Dendritic cell treated with granulocyte-macrophage colony-stimulating factor and Interleukin-4, amounts not matched to agents 40 ng/mL and 50 ng/mL, for 4 days (primary cell): ENCODE data around the gene VSTM5.

Experiments used
- H3K27ac Mint-ChIP-seq: one replicate; pipeline ENCODE4 v1.8.0; 2022; ENCODE audit warnings: mild to moderate bottlenecking, mixed read lengths
- H3K27me3 Mint-ChIP-seq: one replicate; pipeline ENCODE4 v1.8.0; 2022; ENCODE audit warnings: mild to moderate bottlenecking, mixed read lengths
- H3K36me3 Mint-ChIP-seq: one replicate; pipeline ENCODE4 v1.8.0; 2022; ENCODE audit warnings: low read depth, mixed read lengths
- H3K4me1 Mint-ChIP-seq: one replicate; pipeline ENCODE4 v1.8.0; 2022; ENCODE audit warnings: low read depth, mixed read lengths
- H3K4me3 Mint-ChIP-seq: one replicate; pipeline ENCODE4 v1.8.0; 2022; ENCODE audit warnings: mild to moderate bottlenecking, moderate library complexity, mixed read lengths
- H3K9me3 Mint-ChIP-seq: one replicate; pipeline ENCODE4 v1.8.0; 2022; ENCODE audit warnings: mixed read lengths
- intact Hi-C: fragments of 100-400 bp; cut with micrococcal nuclease; formaldehyde crosslinking; loops from one replicate; pipeline ENCODE4 v1.15.0; 2022

The VSTM5 gene

GRCh38 chr11:93831343-93832127 lies 18.9 kb downstream of the VSTM5 start:
- Mint-ChIP-seq H3K4me3 (no peak overlapping the region), H3K4me1 (no peaks in the 10 kb centered on the region), H3K27ac (no peak overlapping the region), H3K27me3 (no peaks in the 10 kb centered on the region), H3K9me3 (no peaks in the 10 kb centered on the region), H3K36me3 (no peaks in the 10 kb centered on the region)
- intact Hi-C loops = no loop called here

- Mint-ChIP-seq H3K4me1 (no peaks in the 10 kb centered on the region), H3K36me3 (no peaks in the 10 kb centered on the region), H3K9me3 (no peaks in the 10 kb centered on the region), H3K27me3 (no peaks in the 10 kb centered on the region), H3K27ac (no peak overlapping the region), H3K4me3 (no peak overlapping the region)
- intact Hi-C loops = no loop called here
These were observed 20.8 kb downstream of the VSTM5 start for GRCh38 chr11:93829598-93829997.

GRCh38 chr11:93827363-93827762 lies 23.1 kb downstream of the VSTM5 start:
- H3K4me3 Mint-ChIP-seq = no peak overlapping the region

GRCh38 chr11:93823210-93823609 lies 27.2 kb downstream of the VSTM5 start:
- Mint-ChIP-seq H3K4me1 (no peaks in the 10 kb centered on the region), H3K27ac (no peak overlapping the region), H3K4me3 (no peak overlapping the region), H3K36me3 (no peaks in the 10 kb centered on the region), H3K27me3 (no peaks in the 10 kb centered on the region), H3K9me3 (no peaks in the 10 kb centered on the region)
- intact Hi-C loops = no loop called here

More at GRCh38 chr11:93827363-93827762, 23.1 kb downstream of the VSTM5 start:
- H3K27me3 Mint-ChIP-seq = no peaks in the 10 kb centered on the region
- no peaks in the 10 kb centered on the region for H3K4me1 Mint-ChIP-seq
- intact Hi-C loops = no loop called here
- H3K9me3 Mint-ChIP-seq = no peaks in the 10 kb centered on the region
- no peak overlapping the region for H3K27ac Mint-ChIP-seq
- no peaks in the 10 kb centered on the region for H3K36me3 Mint-ChIP-seq

GRCh38 chr11:93822359-93822758 lies 28.1 kb downstream of the VSTM5 start:
- no peak overlapping the region for H3K27ac Mint-ChIP-seq
- intact Hi-C loops = no loop called here

GRCh38 chr11:93821617-93822016 lies 28.8 kb downstream of the VSTM5 start:
- Mint-ChIP-seq H3K27me3 (no peaks in the 10 kb centered on the region), H3K36me3 (no peaks in the 10 kb centered on the region), H3K27ac (no peak overlapping the region)

More at GRCh38 chr11:93822359-93822758, 28.1 kb downstream of the VSTM5 start:
- no peak overlapping the region for H3K4me3 Mint-ChIP-seq
- no peaks in the 10 kb centered on the region for H3K36me3 Mint-ChIP-seq
- H3K9me3 Mint-ChIP-seq = no peaks in the 10 kb centered on the region
- H3K4me1 Mint-ChIP-seq = no peaks in the 10 kb centered on the region
- H3K27me3 Mint-ChIP-seq = no peaks in the 10 kb centered on the region

GRCh38 chr11:93820847-93821246 lies 29.6 kb downstream of the VSTM5 start:
- Mint-ChIP-seq H3K27ac (no peak overlapping the region), H3K4me3 (no peak overlapping the region), H3K36me3 (peaks cover 2% of the 10 kb centered on the region), H3K4me1 (no peaks in the 10 kb centered on the region), H3K9me3 (no peaks in the 10 kb centered on the region), H3K27me3 (no peaks in the 10 kb centered on the region)
- intact Hi-C loops = no loop called here

More at GRCh38 chr11:93821617-93822016, 28.8 kb downstream of the VSTM5 start:
- H3K9me3 Mint-ChIP-seq = no peaks in the 10 kb centered on the region
- H3K4me3 Mint-ChIP-seq = no peak overlapping the region
- no peaks in the 10 kb centered on the region for H3K4me1 Mint-ChIP-seq
- intact Hi-C loops = no loop called here

- no peak overlapping the region for H3K4me3 Mint-ChIP-seq
- no peaks in the 10 kb centered on the region for H3K27me3 Mint-ChIP-seq
- intact Hi-C loops = no loop called here
- H3K27ac Mint-ChIP-seq = no peak overlapping the region
- peaks cover 10% of the 10 kb centered on the region for H3K36me3 Mint-ChIP-seq
- no peaks in the 10 kb centered on the region for H3K4me1 Mint-ChIP-seq
- H3K9me3 Mint-ChIP-seq = no peaks in the 10 kb centered on the region
These were observed 30.3 kb downstream of the VSTM5 start for GRCh38 chr11:93819966-93820695.

GRCh38 chr11:93817426-93818348 lies 32.7 kb downstream of the VSTM5 start:
- intact Hi-C loops = no loop called here
- Mint-ChIP-seq H3K36me3 (peaks cover 30% of the 10 kb centered on the region), H3K27me3 (no peaks in the 10 kb centered on the region), H3K9me3 (no peaks in the 10 kb centered on the region), H3K4me1 (no peaks in the 10 kb centered on the region), H3K27ac (no peak overlapping the region), H3K4me3 (no peak overlapping the region)

GRCh38 chr11:93814966-93815633 lies 35.3 kb downstream of the VSTM5 start:
- Mint-ChIP-seq H3K36me3 (peaks cover 56% of the 10 kb centered on the region), H3K4me1 (no peaks in the 10 kb centered on the region)

GRCh38 chr11:93813974-93814373 lies 36.4 kb downstream of the VSTM5 start:
- H3K36me3 Mint-ChIP-seq = peaks cover 66% of the 10 kb centered on the region
- H3K9me3 Mint-ChIP-seq = no peaks in the 10 kb centered on the region
- intact Hi-C loops = no loop called here
- H3K27ac Mint-ChIP-seq = no peak overlapping the region
- H3K4me3 Mint-ChIP-seq = no peak overlapping the region
- no peaks in the 10 kb centered on the region for H3K27me3 Mint-ChIP-seq
- H3K4me1 Mint-ChIP-seq = no peaks in the 10 kb centered on the region

More at GRCh38 chr11:93814966-93815633, 35.3 kb downstream of the VSTM5 start:
- intact Hi-C loops = no loop called here
- H3K27me3 Mint-ChIP-seq = no peaks in the 10 kb centered on the region
- H3K9me3 Mint-ChIP-seq = no peaks in the 10 kb centered on the region
- no peak overlapping the region for H3K4me3 Mint-ChIP-seq
- H3K27ac Mint-ChIP-seq = no peak overlapping the region

GRCh38 chr11:93807980-93808379 lies 42.4 kb downstream of the VSTM5 start:
- Mint-ChIP-seq H3K4me3 (no peak overlapping the region), H3K27me3 (no peaks in the 10 kb centered on the region), H3K36me3 (peaks cover 93% of the 10 kb centered on the region), H3K27ac (no peak overlapping the region), H3K4me1 (no peaks in the 10 kb centered on the region), H3K9me3 (no peaks in the 10 kb centered on the region)
- intact Hi-C loops = no loop called here

GRCh38 chr11:93804879-93805278 lies 45.5 kb downstream of the VSTM5 start:
- Mint-ChIP-seq H3K27me3 (no peaks in the 10 kb centered on the region), H3K9me3 (no peaks in the 10 kb centered on the region), H3K27ac (no peak overlapping the region), H3K36me3 (peaks cover 93% of the 10 kb centered on the region), H3K4me1 (no peaks in the 10 kb centered on the region), H3K4me3 (no peak overlapping the region)
- intact Hi-C loops = no loop called here
